NCI-H1417 (cell line): Measurements from ENCODE around the gene TNS3.

Experiments used
- DNase-seq, 3 experiments: peaks; one replicate each; lab custom pipeline; 2025; lab: John Stamatoyannopoulos, UW

The TNS3 gene

DNA sequence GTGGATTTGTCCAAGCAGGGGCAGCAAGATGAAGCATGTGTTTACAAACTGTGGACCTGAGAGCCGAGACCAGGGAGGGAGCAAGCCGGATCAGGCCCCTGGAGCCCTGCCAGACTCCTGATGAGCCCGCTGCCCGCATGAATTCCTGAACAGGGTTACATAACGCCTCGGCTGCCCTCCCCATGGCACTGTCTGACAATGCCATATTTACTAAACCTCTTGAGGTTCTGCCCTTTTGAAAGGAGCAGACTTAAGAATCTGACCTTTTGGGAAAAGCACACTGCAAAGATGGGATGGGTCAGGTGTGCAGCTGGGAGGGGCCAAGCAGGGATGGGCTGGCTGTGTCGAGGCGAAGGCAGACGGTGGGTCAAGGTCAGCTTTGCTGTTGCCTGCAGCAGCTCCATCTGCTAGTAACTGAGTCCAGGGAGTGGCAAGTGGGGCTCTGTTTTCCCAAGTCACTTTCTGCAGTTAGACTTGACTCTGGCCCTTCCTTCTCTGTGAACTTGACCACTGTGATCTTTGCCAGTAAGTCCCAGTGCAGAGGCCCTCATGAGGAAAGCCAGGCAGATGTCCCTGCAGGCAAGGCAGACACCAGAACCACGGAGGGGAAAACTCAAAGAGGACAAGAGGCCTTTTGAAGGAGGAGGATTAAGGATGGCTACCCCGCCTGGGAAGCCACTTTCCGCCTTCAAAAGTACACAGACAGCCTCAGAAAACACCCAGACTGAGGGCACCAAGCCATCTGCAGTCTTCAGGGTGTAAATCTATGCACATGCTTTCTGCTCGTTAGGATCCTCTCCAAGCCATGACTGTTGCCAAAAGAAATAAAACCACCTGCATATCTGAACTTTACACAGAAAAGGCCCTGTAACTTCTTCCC is 175.8 kb downstream of the TNS3 start:
- DNase-seq, result peak in 1 of 3 experiments; percentile 14

DNA sequence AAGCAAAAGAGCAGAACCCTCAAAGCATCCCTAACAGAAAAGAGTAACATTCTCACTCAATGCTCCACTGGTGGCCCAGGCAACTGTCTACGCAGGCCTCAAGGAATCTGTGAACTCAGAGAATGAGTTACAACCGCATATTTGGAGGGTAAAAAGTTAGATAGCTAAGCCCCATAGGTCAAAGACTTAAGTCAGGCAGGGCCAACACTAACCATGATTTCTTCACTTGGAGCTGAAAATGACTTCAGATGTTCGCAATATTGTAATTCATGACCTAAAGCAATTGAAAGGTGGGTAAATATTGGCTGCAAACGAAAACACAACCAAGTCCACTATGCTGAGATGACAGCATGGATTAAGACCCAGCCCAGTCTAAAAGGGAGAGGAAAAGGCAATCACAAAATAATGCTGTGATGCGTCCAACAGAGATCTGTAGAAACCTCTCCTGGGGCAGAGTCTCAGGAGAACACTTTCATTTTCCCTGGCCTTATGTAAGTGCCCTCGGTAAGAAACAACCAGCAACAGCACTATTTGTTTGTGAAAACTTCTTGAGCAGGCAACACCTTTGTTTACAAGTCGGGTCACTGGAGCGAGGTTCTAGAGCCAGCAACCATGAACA is 176.5 kb downstream of the TNS3 start:
- DNase-seq, result no peak

DNA sequence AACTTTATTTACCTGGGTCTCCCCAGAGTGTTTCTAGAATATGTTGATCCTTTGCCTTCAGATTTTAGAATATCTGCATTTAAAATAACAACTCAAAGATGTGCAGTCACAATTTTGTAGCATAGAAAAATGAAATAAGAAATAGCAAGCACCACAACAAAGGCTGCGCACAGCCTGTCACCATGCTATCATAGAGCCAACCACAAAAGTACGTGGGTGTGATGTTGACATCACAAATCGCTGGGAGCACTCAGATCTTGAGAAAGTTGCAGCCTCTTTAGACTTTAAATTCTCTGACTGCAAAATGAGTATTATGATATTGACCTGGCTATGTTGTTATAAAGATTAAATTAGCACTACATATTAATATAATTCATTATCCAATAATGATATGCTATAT is 177.9 kb downstream of the TNS3 start:
- DNase-seq, result no peak

DNA sequence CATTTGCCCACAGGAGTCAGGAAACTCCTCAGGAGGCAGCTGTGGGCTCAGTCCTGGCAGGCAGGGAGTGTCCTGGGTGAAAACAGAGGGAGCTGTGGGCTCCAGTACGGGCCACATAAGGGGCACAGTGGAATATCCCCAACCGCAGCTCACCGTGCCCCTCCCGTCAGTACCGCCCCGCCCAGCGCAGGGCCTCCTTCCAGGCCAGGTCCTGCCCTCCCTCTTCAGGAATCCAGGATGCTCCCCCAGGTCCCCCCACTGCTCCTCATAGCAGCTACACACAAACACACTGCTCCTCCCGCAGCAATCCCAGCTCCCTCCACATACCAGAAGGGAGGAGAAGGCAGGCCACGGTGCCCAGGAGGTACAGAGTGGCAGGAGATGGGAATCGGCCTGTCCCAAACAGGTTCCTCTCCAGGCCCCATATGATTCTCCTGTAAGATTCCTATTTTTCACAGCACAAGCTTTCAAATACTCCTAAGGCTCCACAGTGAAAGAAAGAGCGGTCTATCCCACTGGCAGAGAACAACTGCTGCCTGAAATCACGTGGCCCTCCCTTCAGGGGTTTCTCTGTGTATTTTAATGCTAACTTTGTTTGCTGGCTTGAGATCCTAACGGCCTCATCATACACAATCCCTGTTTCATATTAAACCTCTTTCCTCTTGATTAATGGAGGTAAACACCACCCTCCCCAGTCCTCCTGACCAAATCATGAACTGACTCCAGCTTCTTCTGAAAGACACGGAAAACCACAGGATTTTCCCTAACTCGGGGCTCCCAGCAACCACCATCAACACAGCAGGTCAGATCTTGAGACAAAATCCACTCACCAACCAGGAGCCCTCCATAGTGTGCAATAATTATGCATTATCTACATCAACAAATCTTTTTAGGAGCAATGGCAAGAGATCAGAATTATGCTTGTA is 178.7 kb downstream of the TNS3 start:
- peak in 1 of 3 experiments; percentile 43 for DNase-seq

DNA sequence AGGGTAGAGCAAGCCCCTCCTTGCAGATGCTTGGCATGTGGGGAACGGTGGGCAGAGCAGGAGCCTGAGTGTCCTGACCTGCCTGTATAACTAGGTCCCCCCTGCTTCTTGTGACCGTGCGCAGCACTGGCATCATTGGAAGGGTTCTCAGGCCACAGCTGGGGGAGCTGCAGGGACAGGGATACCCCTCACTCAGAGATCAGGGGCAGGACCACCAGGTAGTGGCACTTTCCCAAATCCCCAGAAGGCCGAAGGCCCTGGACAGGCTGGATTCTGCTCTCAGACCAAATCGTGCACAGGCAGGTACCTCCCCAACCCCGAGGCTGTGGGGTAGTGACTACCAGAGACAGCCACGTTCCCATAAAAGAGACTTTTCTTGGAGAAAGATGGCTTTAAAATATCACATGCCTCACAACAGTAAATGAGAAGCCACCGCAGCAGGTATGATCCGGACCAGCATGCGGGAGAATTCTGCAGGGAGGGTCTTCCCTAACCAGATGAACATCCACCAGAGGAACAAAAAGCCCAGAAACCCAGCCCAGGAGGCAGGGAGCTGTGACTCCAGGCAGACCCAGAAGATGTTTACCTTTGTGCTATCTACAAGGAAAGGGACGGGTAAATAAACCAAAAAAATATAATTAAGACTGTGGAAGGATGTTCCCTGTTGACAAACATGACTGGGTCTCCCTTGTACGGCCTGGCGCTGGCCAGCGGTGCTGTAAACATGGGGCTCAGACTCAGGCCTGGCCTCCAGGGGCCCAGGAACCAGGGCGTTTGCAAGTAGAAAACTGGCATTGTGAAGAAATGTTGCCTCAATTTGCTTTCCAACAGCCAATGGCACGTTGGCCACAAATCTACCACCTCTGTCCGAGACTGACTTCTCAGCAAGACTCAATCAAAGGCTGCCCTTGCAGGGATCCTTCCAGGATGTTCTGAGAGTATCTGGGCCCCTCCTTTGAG is 180.0 kb downstream of the TNS3 start:
- no peak for DNase-seq

DNA sequence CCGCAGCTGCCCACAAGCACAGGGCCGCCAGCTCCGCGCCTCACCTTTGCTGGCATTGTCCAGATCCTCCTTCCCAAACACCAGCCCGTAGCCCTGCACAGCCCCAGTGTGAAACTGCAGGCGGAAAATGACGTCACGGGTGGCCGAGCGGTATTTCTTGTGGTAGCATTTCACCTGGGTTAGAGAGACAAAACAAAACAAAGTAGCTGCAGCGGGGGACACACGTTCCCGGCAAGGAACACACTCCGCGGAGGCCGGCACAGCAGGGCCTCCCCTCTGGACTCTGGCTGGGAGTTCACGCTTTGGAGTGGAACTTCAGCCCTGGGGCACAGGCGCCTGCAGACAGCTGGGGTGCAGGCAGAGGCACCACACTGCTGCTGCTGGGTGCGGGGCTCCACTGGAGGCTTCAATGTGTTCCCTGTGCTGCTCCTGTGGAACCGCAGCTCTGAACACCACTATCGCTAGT is 181.1 kb downstream of the TNS3 start:
- peak in 1 of 3 experiments; percentile 9 for DNase-seq

DNA sequence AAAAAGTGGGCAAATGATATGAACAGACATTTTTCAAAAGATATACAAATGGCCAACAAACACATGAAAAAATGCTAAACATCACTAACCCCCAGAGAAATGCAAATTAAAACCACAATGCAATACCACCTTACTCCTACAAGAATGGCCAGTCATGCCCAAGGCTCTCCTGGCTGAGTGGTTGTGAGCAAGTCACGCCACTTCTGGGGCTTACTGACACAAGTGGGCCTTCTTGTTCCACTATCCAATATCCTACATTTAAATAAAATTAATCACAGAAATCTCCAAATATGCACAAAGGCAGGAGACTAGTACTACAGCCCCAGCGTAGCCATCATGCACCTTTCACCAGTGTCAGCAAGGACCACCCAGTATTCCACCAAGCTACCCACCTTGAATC is 181.9 kb downstream of the TNS3 start:
- DNase-seq, result no peak

DNA sequence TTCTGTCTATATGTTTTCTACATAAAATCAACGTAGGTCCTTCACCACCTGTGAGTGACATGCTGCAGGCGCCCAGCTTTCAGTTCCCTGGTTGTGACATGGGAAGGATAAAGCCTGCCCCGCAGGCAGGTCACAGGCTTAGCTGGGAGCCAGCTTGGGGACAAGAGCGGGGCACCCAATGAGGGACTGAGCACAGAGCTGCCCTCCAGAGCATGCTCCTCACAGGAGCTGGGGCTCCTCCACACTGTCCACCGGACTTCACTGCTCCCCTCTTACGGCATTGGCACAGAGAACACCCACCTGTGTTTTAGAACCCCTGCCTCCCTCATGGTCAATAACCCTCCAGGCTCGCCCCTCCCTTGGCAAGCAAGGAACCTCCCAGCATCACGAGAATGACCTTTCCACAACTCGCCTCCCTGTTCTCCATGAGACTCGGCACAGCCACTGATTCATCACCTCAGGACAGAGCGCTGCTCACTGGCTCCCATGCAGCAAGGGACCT is 187.1 kb downstream of the TNS3 start:
- no peak for DNase-seq

DNA sequence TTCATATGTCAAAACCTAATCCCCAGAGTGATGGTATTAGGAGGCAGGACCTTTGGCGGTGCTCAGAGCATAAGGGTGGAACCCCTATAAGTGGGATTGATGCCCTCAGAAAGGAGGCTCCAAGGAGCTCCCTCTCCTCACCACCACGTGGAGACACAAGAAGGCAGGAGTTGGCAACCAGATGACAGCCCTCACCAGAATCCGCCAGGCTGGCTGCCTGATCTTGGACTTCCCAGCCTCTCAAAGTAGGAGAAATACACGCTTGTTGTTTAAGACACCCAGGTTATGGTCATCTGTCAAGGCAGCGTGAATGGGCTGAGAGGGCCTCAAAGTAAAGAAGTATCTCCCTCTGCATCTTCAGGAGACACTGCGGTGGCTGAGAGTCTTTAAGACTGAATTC is 187.7 kb downstream of the TNS3 start:
- DNase-seq, result no peak

DNA sequence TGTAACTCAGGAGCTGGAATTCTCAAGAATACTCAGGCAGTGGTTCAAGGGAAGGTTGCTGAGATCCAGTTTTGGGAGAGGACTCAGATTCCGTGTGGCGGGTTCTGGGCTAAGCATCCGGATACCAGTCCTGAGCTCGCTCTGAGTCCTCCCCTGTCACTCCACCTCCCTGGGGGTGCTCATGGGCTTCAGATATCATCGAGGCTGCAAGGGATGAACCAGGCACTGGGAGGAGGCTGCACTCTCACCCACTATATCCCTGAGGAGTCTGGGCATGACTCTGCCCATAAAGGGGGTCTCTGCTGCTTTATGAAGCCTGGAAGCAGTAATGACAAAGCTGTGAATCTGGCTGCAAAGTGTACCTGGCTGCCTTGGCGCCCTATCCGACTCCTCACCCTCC is 188.5 kb downstream of the TNS3 start:
- DNase-seq, result no peak

DNA sequence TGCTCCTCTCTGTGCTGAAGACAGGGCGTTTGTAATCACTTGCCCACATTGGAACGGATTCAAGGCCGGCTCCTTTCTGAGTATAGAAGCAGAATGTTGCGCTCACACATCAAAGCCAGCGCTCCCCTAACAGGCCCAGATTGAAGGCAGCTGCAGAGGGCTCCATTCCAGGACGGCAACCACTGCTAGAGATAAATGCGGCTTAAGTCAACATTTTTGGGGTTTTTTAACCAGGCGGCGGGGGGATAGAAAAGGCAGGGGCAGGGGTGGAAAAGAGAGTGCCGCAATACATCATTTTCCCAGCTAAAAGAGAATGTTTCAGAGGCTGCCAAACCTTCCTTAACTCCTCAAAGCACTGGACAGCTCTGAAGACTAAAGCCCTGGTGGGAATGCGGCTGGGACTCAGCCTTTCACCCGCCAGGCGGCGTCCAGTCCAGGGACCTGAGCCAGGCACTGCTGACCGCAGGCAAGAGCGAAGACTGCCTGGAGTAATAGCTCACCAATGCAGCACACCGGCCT is 189.6 kb downstream of the TNS3 start:
- no peak for DNase-seq

DNA sequence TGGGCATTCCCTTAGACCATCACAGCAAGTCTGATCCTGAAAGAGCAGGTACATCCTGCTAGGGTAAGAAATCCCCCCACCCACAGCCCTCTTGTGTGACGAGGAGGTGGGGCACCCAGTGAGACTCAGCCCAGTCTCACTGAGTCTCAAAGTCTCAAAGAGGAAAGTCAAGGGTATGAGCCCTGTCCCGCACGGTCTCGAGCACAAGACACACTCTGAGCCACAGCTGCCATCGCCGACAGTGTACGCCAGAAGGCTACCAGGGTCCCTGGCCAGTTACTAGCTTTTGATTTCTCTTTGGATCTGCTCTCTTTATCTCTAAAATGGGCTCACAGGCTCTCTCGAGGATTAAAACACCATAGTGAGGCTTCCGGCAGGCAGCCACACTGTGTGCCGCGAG is 190.2 kb downstream of the TNS3 start:
- no peak for DNase-seq

DNA sequence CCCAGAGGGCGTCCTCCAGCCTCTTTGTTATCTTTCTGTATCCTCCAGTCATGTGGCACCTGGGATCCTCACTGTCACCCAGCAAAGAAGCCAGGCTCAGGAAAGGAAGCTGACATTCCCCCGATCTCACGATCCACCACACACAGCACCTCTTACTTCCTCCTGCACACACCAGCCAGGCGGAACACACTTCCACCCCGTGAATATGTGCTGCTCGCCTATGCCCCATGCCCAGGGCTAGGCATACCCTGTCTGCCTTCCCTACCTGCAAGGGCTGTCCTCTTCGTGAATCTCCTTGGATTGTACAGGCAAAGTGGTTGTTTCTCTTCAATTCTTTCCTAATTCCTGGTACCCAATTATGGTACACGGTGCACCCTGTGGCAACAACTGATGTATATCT is 191.0 kb downstream of the TNS3 start:
- no peak for DNase-seq

DNA sequence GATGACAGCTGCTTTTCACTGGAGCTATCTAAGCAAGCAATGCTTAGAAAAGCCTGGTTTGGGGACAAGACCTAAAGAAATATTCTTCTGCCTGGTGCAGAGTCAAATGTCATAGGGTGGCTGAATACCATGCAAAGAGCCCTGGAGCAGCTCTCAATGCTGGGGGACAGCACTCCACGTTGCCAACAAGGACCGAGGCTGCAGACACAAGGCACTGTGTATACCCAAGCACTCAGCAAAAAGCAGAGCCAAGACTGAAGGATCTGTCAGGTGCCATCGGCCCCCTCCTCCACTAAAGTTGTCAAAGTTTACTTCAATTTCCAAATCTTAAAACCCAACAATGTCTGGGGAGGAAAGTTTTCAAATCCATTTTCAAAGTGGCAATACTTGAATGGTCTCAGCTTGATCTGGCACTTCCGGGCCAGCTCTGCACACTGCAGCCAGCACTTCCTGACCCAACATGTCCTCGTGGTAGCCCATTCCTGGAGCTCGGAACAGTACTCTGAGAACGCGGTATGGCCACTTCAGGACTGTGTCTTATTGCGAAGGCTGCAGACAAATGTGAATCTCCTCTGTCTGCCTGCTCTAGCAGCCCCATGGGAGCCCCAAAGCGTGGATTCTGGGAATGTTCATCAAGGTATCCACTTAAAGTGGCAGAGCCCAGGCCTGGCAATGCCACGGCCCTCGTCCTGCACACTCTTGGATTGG is 191.8 kb downstream of the TNS3 start:
- DNase-seq, result no peak

DNA sequence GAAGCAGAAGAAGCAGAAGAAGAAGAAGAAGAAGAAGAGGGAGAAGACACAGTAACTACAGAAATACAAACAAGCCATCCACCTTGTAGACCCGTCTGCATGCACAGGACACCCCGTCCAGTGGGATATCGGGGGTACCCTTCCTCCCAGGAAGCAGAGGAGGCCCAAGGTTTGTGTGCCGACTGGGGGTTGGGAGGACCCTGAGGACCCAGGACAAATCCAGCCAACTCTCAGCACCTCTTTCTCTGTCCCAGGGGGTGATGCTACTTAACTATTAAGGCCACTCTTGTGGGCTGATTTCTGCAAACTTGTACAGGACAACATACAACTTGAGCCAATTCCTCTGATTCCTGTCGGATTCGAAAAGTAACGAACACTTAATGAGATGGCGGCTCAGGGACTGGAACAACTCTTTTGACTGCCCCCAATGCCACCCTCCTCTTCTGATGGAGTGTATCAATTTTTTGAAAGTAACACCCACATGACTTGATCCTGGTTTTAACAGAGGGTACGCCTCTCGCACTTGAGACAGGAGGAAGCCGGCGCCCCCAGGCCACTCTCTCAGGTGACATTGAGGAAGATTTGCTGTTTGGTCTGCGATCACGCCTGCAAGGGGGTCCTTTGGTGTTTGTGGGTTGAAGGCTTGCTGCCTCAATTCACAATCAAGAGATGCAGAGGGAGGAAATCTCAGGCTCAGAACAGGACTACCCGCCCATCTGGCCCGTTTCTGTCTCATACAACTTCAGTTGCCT is 192.6 kb downstream of the TNS3 start:
- no peak for DNase-seq

DNA sequence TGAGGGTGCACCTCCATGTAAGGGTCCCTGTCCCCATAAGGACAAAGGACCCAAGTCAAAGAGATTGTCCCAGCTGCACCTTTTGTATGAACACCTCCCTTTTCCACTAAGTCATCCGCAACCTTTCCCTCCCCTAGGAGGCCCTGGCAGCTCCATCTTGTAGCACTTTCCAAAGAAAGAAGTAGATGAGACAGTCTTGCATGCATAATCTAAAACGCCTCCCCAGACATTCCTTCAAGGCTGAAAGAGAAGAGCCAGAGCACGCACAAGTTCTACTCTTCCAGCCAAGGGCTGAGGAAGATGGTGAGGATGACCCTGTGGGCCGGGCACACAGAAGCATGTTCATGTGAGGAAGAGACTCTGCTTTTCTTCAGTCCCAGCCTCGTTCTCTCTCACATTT is 194.4 kb downstream of the TNS3 start:
- DNase-seq, result no peak

DNA sequence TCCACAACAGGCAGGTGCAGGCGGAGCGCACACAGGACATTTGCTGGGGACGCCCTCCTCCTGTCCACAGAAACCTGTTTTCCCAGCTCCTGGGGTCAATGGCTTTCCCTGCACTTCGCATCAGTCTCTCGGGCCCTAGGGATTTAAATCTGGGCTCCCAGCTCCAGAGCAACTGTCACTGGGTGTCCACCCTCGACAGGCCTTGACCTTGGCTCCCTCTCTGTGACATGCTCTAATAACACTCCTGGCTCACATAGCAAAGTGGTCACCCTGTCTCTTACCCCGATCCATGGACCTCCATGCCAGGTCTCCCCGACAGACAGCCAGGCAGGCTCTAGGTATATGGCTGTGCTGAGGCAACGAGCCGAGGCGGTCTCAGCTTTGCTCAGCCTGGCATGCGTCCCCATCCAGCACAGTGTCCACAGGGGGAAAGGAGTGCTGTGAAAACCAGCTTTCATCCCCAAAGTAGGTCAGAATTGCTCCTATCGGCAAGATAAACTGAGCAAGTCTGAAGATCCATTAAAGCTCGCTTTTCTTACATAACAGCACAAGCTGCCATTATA is 195.6 kb downstream of the TNS3 start:
- DNase-seq, result no peak

DNA sequence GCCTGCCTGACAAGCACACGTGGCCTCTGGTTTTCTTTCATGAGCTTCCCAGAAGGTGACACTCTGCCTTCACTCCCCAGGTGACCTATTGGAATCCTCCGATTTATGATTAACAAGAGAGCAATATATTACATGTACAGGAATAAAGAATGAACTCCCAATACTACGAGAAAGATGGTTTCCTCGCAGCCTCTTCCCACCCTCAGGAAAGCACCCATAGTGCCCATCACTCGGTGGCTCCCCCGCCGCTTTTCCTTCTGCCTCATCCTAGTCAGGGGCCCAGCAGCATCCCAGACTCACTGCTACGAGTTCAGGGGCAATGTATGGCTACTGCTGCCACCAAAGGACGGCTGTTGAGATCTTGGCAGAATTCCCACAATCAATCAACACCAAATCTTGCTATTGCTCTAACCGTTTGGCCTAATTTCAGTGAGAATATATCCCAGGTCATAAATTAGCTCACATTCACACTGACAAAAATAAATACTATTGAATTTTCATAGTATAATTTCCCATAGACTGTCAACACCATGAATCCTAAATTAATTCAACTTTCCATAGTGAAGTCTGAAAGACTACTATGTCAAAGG is 196.3 kb downstream of the TNS3 start:
- peak in 1 of 3 experiments; percentile 47 for DNase-seq
